Astrocyte (in vitro differentiated cells and primary cell): ENCODE measurements around the gene MGMT. TPM values are rescaled to one million over a fixed set of nuclear protein-coding genes. Genes with fewer than 3 reads are reported as not detected.

Source experiments
- DNase-seq: peaks from one replicate; pipeline ENCODE4 v3.0.0-alpha.2; 2010; ENCODE audit warnings: low read depth
- FAIRE-seq: peaks from 2 replicates; lab custom pipeline; 2011; peaks lifted over from hg19 to GRCh38; lab: Jason Lieb, UNC
- H2AFZ ChIP-seq: 2 replicates; pipeline ENCODE4 v1.6.0; 2012; ENCODE audit warnings: low read depth, low read length, inconsistent platforms
- H3K27ac ChIP-seq: 2 replicates; pipeline ENCODE4 v1.5.1; 2011; ENCODE audit warnings: low read depth, low read length, inconsistent platforms
- H3K27me3 ChIP-seq: 2 replicates; pipeline ENCODE4 v1.6.0; 2011; ENCODE audit warnings: low read length, inconsistent platforms; ENCODE audit not compliant: insufficient read depth
- H3K36me3 ChIP-seq: 2 replicates; pipeline ENCODE4 v1.5.1; 2011; ENCODE audit warnings: low read length, inconsistent platforms; ENCODE audit not compliant: insufficient read depth
- H3K4me1 ChIP-seq: 2 replicates; pipeline ENCODE4 v1.5.1; 2011; ENCODE audit warnings: low read length, inconsistent platforms; ENCODE audit not compliant: insufficient read depth
- H3K4me2 ChIP-seq: 2 replicates; pipeline ENCODE4 v1.6.0; 2012; ENCODE audit warnings: low read length, inconsistent platforms
- H3K4me3 ChIP-seq: 2 replicates; pipeline ENCODE4 v1.5.1; 2011; ENCODE audit warnings: low read depth, mild to moderate bottlenecking, low read length, inconsistent platforms; ENCODE audit not compliant: insufficient read depth
- H3K79me2 ChIP-seq: 2 replicates; pipeline ENCODE4 v1.6.0; 2012; ENCODE audit warnings: mild to moderate bottlenecking, low read length, inconsistent platforms; ENCODE audit not compliant: insufficient read depth
- H3K9ac ChIP-seq: 2 replicates; pipeline ENCODE4 v1.6.0; 2012; ENCODE audit warnings: mild to moderate bottlenecking, low read length, inconsistent platforms
- H3K9me3 ChIP-seq: 2 replicates; pipeline ENCODE4 v1.5.1; 2012; ENCODE audit warnings: low read depth, mild to moderate bottlenecking, low read length, inconsistent platforms; ENCODE audit not compliant: insufficient read depth
- H4K20me1 ChIP-seq: 2 replicates; pipeline ENCODE4 v1.6.0; 2012; ENCODE audit warnings: low read length, inconsistent platforms; ENCODE audit not compliant: insufficient read depth
- H3K27ac Mint-ChIP-seq: one replicate; pipeline ENCODE4 v1.8.0; 2021; ENCODE audit warnings: mild to moderate bottlenecking, mixed read lengths; ENCODE audit not compliant: unreplicated experiment
- H3K27me3 Mint-ChIP-seq: one replicate; pipeline ENCODE4 v1.8.0; 2021; ENCODE audit warnings: low read depth, mixed read lengths; ENCODE audit not compliant: unreplicated experiment
- H3K36me3 Mint-ChIP-seq: one replicate; pipeline ENCODE4 v1.8.0; 2021; ENCODE audit warnings: low read depth, mixed read lengths; ENCODE audit not compliant: unreplicated experiment
- H3K4me1 Mint-ChIP-seq: one replicate; pipeline ENCODE4 v1.8.0; 2021; ENCODE audit warnings: low read depth, mixed read lengths; ENCODE audit not compliant: unreplicated experiment
- H3K4me3 Mint-ChIP-seq: one replicate; pipeline ENCODE4 v1.8.0; 2021; ENCODE audit warnings: mild to moderate bottlenecking, moderate library complexity, mixed read lengths; ENCODE audit not compliant: unreplicated experiment
- H3K9me3 Mint-ChIP-seq: one replicate; pipeline ENCODE4 v1.8.0; 2021; ENCODE audit warnings: mild to moderate bottlenecking, mixed read lengths; ENCODE audit not compliant: unreplicated experiment
- EZH2 ChIP-seq: IDR thresholded peaks from 2 replicates; pipeline ENCODE4 v1.6.1; 2012; ENCODE audit warnings: mild to moderate bottlenecking, low read length, inconsistent platforms; ENCODE audit not compliant: insufficient read depth
- total RNA-seq: library from RNA; stranded (reverse); gene quantifications from 2 replicates; pipeline ENCODE4 v1.2.1, GENCODE V29; 2021
- TF ChIP-seq, protein P1 (sequence below): IDR thresholded peaks from 2 replicates; pipeline ENCODE4 v1.5.1; 2011; ENCODE audit warnings: low read depth, mild to moderate bottlenecking, inconsistent platforms, low read length, moderate library complexity; ENCODE audit not compliant: insufficient read depth

The MGMT gene
- total RNA-seq, 1 donor from 2014 or later = 9.5 TPM

DNA sequence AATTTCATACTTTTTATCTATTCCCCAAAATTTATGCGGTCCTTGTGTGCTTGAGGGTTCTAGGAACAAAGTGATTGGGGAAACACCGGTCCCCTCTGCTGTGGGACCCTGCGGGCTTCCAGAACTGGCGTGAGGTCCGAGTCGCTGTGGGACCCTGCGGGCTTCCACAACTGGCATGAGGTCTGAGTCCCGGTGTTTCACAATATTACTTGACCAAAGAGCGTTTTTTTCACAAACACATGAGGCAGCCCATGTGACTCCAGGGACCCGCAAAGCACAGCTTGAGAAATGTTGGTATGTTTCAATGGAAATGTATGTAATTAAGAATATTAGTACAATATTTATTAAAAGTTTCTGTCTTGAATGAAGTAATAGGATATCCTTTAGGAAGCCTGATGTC is 212.2 kb downstream of the MGMT start:
- H3K27ac Mint-ChIP-seq = no peak overlapping the region
- H3K4me1 ChIP-seq = no peaks in the 10 kb centered on the region
- no peak overlapping the region for H3K9ac ChIP-seq

DNA sequence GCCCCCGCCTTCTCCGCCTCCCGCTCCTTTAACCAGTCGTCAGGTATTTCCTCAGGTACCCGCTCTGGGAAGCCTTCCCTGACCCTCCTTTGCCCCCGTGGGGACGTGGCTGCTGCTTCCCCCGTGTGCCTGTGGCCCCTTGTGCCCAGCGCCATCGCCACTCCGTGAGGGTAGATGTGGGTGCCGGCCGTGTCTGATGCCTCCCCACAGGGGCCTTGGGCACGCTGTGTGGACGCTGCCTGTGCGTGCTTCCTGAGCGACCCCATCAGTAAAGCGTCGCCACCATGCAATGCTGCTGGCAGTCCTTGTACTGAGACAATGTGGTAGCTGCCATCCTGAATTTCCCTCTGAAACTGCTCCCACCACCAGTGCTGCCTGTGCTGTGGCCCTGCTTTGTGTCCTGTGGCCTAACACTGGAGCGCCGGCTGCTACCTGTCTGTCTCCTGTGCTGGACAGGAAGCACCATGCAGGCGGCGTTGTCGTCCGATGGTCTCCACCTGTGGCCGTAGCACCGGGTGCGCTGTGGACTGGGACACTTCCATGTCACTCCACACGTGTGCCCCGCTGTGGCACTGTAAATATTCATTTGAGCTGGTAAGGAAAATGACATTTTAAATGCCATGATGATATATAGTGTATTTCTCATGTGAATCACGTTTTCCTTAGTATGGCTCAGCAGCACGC is 213.8 kb downstream of the MGMT start:
- DNase-seq (no peak), FAIRE-seq (no peak)
- Mint-ChIP-seq H3K27ac (no peak overlapping the region), H3K4me1 (no peaks in the 10 kb centered on the region), H3K4me3 (no peak overlapping the region), H3K9me3 (no peaks in the 10 kb centered on the region), H3K36me3 (peaks cover 4% of the 10 kb centered on the region), H3K27me3 (no peaks in the 10 kb centered on the region)
- no peak overlapping the region for H3K27ac ChIP-seq
- no peaks in the 10 kb centered on the region for H3K27me3 ChIP-seq
- H3K4me3 ChIP-seq = no peak overlapping the region
- H3K36me3 ChIP-seq = no peaks in the 10 kb centered on the region
- H3K4me2 ChIP-seq = no peak overlapping the region
- H3K4me1 ChIP-seq = no peaks in the 10 kb centered on the region
- H2AFZ ChIP-seq = no peak overlapping the region
- H3K9me3 ChIP-seq = peaks cover 2% of the 10 kb centered on the region
- no peaks in the 10 kb centered on the region for H3K79me2 ChIP-seq
- H3K9ac ChIP-seq = no peak overlapping the region
- TF ChIP-seq, protein P1, sequence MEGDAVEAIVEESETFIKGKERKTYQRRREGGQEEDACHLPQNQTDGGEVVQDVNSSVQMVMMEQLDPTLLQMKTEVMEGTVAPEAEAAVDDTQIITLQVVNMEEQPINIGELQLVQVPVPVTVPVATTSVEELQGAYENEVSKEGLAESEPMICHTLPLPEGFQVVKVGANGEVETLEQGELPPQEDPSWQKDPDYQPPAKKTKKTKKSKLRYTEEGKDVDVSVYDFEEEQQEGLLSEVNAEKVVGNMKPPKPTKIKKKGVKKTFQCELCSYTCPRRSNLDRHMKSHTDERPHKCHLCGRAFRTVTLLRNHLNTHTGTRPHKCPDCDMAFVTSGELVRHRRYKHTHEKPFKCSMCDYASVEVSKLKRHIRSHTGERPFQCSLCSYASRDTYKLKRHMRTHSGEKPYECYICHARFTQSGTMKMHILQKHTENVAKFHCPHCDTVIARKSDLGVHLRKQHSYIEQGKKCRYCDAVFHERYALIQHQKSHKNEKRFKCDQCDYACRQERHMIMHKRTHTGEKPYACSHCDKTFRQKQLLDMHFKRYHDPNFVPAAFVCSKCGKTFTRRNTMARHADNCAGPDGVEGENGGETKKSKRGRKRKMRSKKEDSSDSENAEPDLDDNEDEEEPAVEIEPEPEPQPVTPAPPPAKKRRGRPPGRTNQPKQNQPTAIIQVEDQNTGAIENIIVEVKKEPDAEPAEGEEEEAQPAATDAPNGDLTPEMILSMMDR = no peak
- TF ChIP-seq EZH2 = no peak
- no peaks in the 10 kb centered on the region for H4K20me1 ChIP-seq

More for the DNA sequence above, 212.2 kb downstream of the MGMT start:
- DNase-seq = no peak
- Mint-ChIP-seq H3K36me3 (peaks cover 12% of the 10 kb centered on the region), H3K4me3 (no peak overlapping the region), H3K9me3 (peaks cover 3% of the 10 kb centered on the region), H3K27me3 (no peaks in the 10 kb centered on the region), H3K4me1 (no peaks in the 10 kb centered on the region)
- Histone ChIP-seq H4K20me1 (no peaks in the 10 kb centered on the region), H3K27me3 (no peaks in the 10 kb centered on the region), H2AFZ (no peak overlapping the region), H3K79me2 (no peaks in the 10 kb centered on the region), H3K9me3 (peaks cover 2% of the 10 kb centered on the region), H3K36me3 (no peaks in the 10 kb centered on the region), H3K4me3 (no peak overlapping the region), H3K4me2 (no peak overlapping the region), H3K27ac (no peak overlapping the region)
- FAIRE-seq = no peak
- TF ChIP-seq, protein P1 = no peak
- no peak for TF ChIP-seq EZH2

DNA sequence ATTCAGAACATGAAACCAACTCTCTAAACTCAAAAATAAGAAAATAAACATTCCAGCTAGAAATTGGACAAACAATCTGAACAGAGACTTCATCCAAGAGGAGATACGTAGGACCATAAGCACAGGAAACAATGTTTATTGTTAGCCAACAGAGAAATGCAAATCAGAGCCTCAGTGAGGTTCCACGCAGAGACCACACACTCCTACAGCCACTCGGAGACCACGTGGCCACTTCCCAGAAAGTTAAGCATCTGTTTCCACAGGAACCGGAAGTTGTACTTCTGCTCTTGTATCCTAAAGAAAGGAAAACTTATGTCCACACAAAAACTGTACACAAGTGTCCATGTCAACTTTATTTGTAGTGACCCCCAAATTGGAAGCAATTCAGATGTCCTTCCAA is 214.8 kb downstream of the MGMT start:
- Histone ChIP-seq H3K9me3 (peaks cover 2% of the 10 kb centered on the region), H2AFZ (no peak overlapping the region), H3K79me2 (no peaks in the 10 kb centered on the region), H3K27ac (no peak overlapping the region), H3K36me3 (no peaks in the 10 kb centered on the region), H4K20me1 (no peaks in the 10 kb centered on the region), H3K9ac (no peak overlapping the region), H3K4me1 (no peaks in the 10 kb centered on the region), H3K27me3 (no peaks in the 10 kb centered on the region), H3K4me2 (no peak overlapping the region), H3K4me3 (no peak overlapping the region)
- Mint-ChIP-seq H3K9me3 (no peaks in the 10 kb centered on the region), H3K36me3 (peaks cover 4% of the 10 kb centered on the region), H3K27ac (no peak overlapping the region), H3K4me1 (no peaks in the 10 kb centered on the region), H3K27me3 (no peaks in the 10 kb centered on the region), H3K4me3 (no peak overlapping the region)
- TF ChIP-seq, protein P1 = no peak
- no peak for TF ChIP-seq EZH2
- DNase-seq = no peak
- no peak for FAIRE-seq
